ENCODE data around the gene SPAG8.
A peak's percentile ranks its signal among the peaks of the same experiment; 100 is the strongest.

SPAG8 gene

GRCh38 chr9:35852267-35852815 lies 40.3 kb upstream of the SPAG8 start:
- Histone ChIP-seq H3K9ac (ENCODE audit: low read depth, low read length) (no peak overlapping the region), H3K27ac (ENCODE audit: low read depth, low read length) (no peak overlapping the region), H3K27me3 (ENCODE audit: control insufficient read depth, insufficient read depth, low read length) (peaks cover 1% of the 10 kb centered on the region; the same call in 1 of the 2 replicates), H3K4me1 (ENCODE audit: control insufficient read depth, insufficient read depth, low read length) (no peaks in the 10 kb centered on the region), H3K9me3 (ENCODE audit: control insufficient read depth, insufficient read depth, low read length) (no peaks in the 10 kb centered on the region), H3K4me3 (ENCODE audit: low read depth, low read length) (no peak overlapping the region), H3K36me3 (ENCODE audit: control insufficient read depth, insufficient read depth, low read length) (peaks cover 11% of the 10 kb centered on the region; the same call in 1 of the 2 replicates)

GRCh38 chr9:35847792-35848572 lies 35.9 kb upstream of the SPAG8 start:
- Histone ChIP-seq H3K9ac (ENCODE audit: low read depth, low read length) (no peak overlapping the region), H3K27ac (ENCODE audit: low read depth, low read length) (no peak overlapping the region), H3K27me3 (ENCODE audit: control insufficient read depth, insufficient read depth, low read length) (peaks cover 12% of the 10 kb centered on the region), H3K4me1 (ENCODE audit: control insufficient read depth, insufficient read depth, low read length) (peaks cover 24% of the 10 kb centered on the region), H3K9me3 (ENCODE audit: control insufficient read depth, insufficient read depth, low read length) (no peaks in the 10 kb centered on the region), H3K4me3 (ENCODE audit: low read depth, low read length) (no peak overlapping the region), H3K36me3 (ENCODE audit: control insufficient read depth, insufficient read depth, low read length) (peaks cover 6% of the 10 kb centered on the region; the same call in 1 of the 2 replicates)

GRCh38 chr9:35845824-35846771 lies 34.0 kb upstream of the SPAG8 start:
- peaks cover 12% of the 10 kb centered on the region for H3K27me3 ChIP-seq (ENCODE audit: control insufficient read depth, insufficient read depth, low read length)
- H3K4me3 ChIP-seq (ENCODE audit: low read depth, low read length), result peak overlapping the region; percentile 73
- peak overlapping the region; percentile 10 for H3K9ac ChIP-seq (ENCODE audit: low read depth, low read length)
- peaks cover 24% of the 10 kb centered on the region for H3K4me1 ChIP-seq (ENCODE audit: control insufficient read depth, insufficient read depth, low read length)
- peak overlapping the region; percentile 23 for H3K27ac ChIP-seq (ENCODE audit: low read depth, low read length)
- no peaks in the 10 kb centered on the region for H3K9me3 ChIP-seq (ENCODE audit: control insufficient read depth, insufficient read depth, low read length)
- H3K36me3 ChIP-seq (ENCODE audit: control insufficient read depth, insufficient read depth, low read length), result peaks cover 5% of the 10 kb centered on the region; the same call in 1 of the 2 replicates

- H3K4me3 ChIP-seq (ENCODE audit: low read depth, low read length), result peak overlapping the region; percentile 73
- H3K27me3 ChIP-seq (ENCODE audit: control insufficient read depth, insufficient read depth, low read length), result peaks cover 12% of the 10 kb centered on the region
- no peaks in the 10 kb centered on the region for H3K9me3 ChIP-seq (ENCODE audit: control insufficient read depth, insufficient read depth, low read length)
- H3K9ac ChIP-seq (ENCODE audit: low read depth, low read length), result no peak overlapping the region
- peak overlapping the region; percentile 67 for H3K27ac ChIP-seq (ENCODE audit: low read depth, low read length)
- peaks cover 5% of the 10 kb centered on the region; the same call in 1 of the 2 replicates for H3K36me3 ChIP-seq (ENCODE audit: control insufficient read depth, insufficient read depth, low read length)
- H3K4me1 ChIP-seq (ENCODE audit: control insufficient read depth, insufficient read depth, low read length), result peaks cover 24% of the 10 kb centered on the region
These were observed 32.7 kb upstream of the SPAG8 start for GRCh38 chr9:35844628-35845270.

- Histone ChIP-seq H3K4me3 (ENCODE audit: low read depth, low read length) (no peak overlapping the region), H3K36me3 (ENCODE audit: control insufficient read depth, insufficient read depth, low read length) (peaks cover 5% of the 10 kb centered on the region; the same call in 1 of the 2 replicates), H3K27ac (ENCODE audit: low read depth, low read length) (no peak overlapping the region), H3K9ac (ENCODE audit: low read depth, low read length) (no peak overlapping the region), H3K4me1 (ENCODE audit: control insufficient read depth, insufficient read depth, low read length) (peaks cover 24% of the 10 kb centered on the region), H3K27me3 (ENCODE audit: control insufficient read depth, insufficient read depth, low read length) (peaks cover 12% of the 10 kb centered on the region), H3K9me3 (ENCODE audit: control insufficient read depth, insufficient read depth, low read length) (no peaks in the 10 kb centered on the region)
These were observed 30.7 kb upstream of the SPAG8 start for GRCh38 chr9:35842795-35843194.

- Histone ChIP-seq H3K36me3 (ENCODE audit: control insufficient read depth, insufficient read depth, low read length) (no peaks in the 10 kb centered on the region), H3K27me3 (ENCODE audit: control insufficient read depth, insufficient read depth, low read length) (peaks cover 9% of the 10 kb centered on the region), H3K4me1 (ENCODE audit: control insufficient read depth, insufficient read depth, low read length) (peaks cover 24% of the 10 kb centered on the region), H3K9me3 (ENCODE audit: control insufficient read depth, insufficient read depth, low read length) (no peaks in the 10 kb centered on the region), H3K27ac (ENCODE audit: low read depth, low read length) (no peak overlapping the region), H3K9ac (ENCODE audit: low read depth, low read length) (no peak overlapping the region), H3K4me3 (ENCODE audit: low read depth, low read length) (no peak overlapping the region)
These were observed 30.1 kb upstream of the SPAG8 start for GRCh38 chr9:35842020-35842745.

GRCh38 chr9:35841645-35841900 lies 29.5 kb upstream of the SPAG8 start:
- no peak overlapping the region for H3K4me3 ChIP-seq (ENCODE audit: low read depth, low read length)
- H3K4me1 ChIP-seq (ENCODE audit: control insufficient read depth, insufficient read depth, low read length), result peaks cover 21% of the 10 kb centered on the region
- H3K27ac ChIP-seq (ENCODE audit: low read depth, low read length), result no peak overlapping the region
- H3K9me3 ChIP-seq (ENCODE audit: control insufficient read depth, insufficient read depth, low read length), result no peaks in the 10 kb centered on the region
- H3K36me3 ChIP-seq (ENCODE audit: control insufficient read depth, insufficient read depth, low read length), result no peaks in the 10 kb centered on the region
- no peak overlapping the region for H3K9ac ChIP-seq (ENCODE audit: low read depth, low read length)
- H3K27me3 ChIP-seq (ENCODE audit: control insufficient read depth, insufficient read depth, low read length), result peaks cover 3% of the 10 kb centered on the region

- no peaks in the 10 kb centered on the region for H3K36me3 ChIP-seq (ENCODE audit: control insufficient read depth, insufficient read depth, low read length)
- H3K4me1 ChIP-seq (ENCODE audit: control insufficient read depth, insufficient read depth, low read length), result peaks cover 19% of the 10 kb centered on the region
- no peak overlapping the region for H3K9ac ChIP-seq (ENCODE audit: low read depth, low read length)
- H3K9me3 ChIP-seq (ENCODE audit: control insufficient read depth, insufficient read depth, low read length), result no peaks in the 10 kb centered on the region
- no peak overlapping the region for H3K4me3 ChIP-seq (ENCODE audit: low read depth, low read length)
- no peaks in the 10 kb centered on the region; the same call in none of the 2 replicates for H3K27me3 ChIP-seq (ENCODE audit: control insufficient read depth, insufficient read depth, low read length)
- H3K27ac ChIP-seq (ENCODE audit: low read depth, low read length), result no peak overlapping the region
These were observed 29.0 kb upstream of the SPAG8 start for GRCh38 chr9:35840881-35841644.

GRCh38 chr9:35839926-35840325 lies 27.9 kb upstream of the SPAG8 start:
- H3K4me3 ChIP-seq (ENCODE audit: low read depth, low read length), result no peak overlapping the region
- H3K4me1 ChIP-seq (ENCODE audit: control insufficient read depth, insufficient read depth, low read length), result peaks cover 11% of the 10 kb centered on the region
- no peak overlapping the region for H3K9ac ChIP-seq (ENCODE audit: low read depth, low read length)
- H3K36me3 ChIP-seq (ENCODE audit: control insufficient read depth, insufficient read depth, low read length), result no peaks in the 10 kb centered on the region
- no peak overlapping the region for H3K27ac ChIP-seq (ENCODE audit: low read depth, low read length)
- no peaks in the 10 kb centered on the region for H3K9me3 ChIP-seq (ENCODE audit: control insufficient read depth, insufficient read depth, low read length)
- H3K27me3 ChIP-seq (ENCODE audit: control insufficient read depth, insufficient read depth, low read length), result no peaks in the 10 kb centered on the region; the same call in 1 of the 2 replicates

All from HUES48 (cell line).